GM12878 (cell line): ENCODE results near the gene CCDC178. TPM values are rescaled to one million over a fixed set of nuclear protein-coding genes. Genes with fewer than 3 reads are reported as not detected.

ENCODE experiments used
- ASH2L ChIP-seq: fragments of 300-600, 200-600 bp; sonication (generic); IDR thresholded peaks from 2 replicates; pipeline ENCODE4 v1.6.1; 2017; ENCODE audit warnings: low read depth, mild to moderate bottlenecking, borderline replicate concordance
- HDAC2 ChIP-seq: fragments of 200-600 bp; sonication (generic); IDR thresholded peaks from 2 replicates; pipeline ENCODE4 v1.6.1; 2017
- POU2F2 ChIP-seq: IDR thresholded peaks from 3 replicates; pipeline ENCODE4 v1.6.1; 2011; ENCODE audit warnings: low read depth, mild to moderate bottlenecking, low read length, borderline replicate concordance
- ZNF207 ChIP-seq: fragments of 450-650 bp; IDR thresholded peaks from 2 replicates; pipeline ENCODE4 v1.6.1; 2014; ENCODE audit warnings: antibody characterized with exemption, mild to moderate bottlenecking, borderline replicate concordance
- ZNF274 ChIP-seq: IDR thresholded peaks from one replicate; pipeline ENCODE4 v1.8.0; 2011; ENCODE audit not compliant: insufficient read length, insufficient read depth
- polyA plus RNA-seq, 11 experiments: library from polyadenylated mRNA; depleted of rRNA in 4 of 11; unstranded in 6 of 11; stranded (reverse) in 5 of 11; fragments of >200 nt; fragmentation: Nextera tagmentation in 4 of 11; fragmentation: Illumina TruSeq in 1 of 11; extraction: Ambion mirVana in 4 of 11; extraction: Trizol in 1 of 11; gene quantifications; 1 replicate in 1 of 11; 2 replicates in 10 of 11; pipeline versions ENCODE4 v1.2.1 to v1.2.3, GENCODE V29; 2011 to 2016; ENCODE audit warnings: inconsistent platforms in 2 of 11, missing spikeins in 2 of 11, low read depth in 1 of 11
- total RNA-seq, 4 experiments: library from RNA; depleted of rRNA in 3 of 4; stranded (reverse); fragments of >200 nt in 3 of 4; fragmentation: Illumina TruSeq in 1 of 4; extraction: Trizol in 1 of 4; gene quantifications; 2 replicates each; pipeline versions ENCODE4 v1.2.1 to v1.2.3, GENCODE V29; 2013 to 2021
- TF ChIP-seq, protein P1 (sequence below): fragments of 450-650 bp; formaldehyde crosslinking; IDR thresholded peaks from 2 replicates; pipeline ENCODE4 v1.4.0; 2022; ENCODE audit warnings: mild to moderate bottlenecking, moderate library complexity
- TF ChIP-seq, protein P2 (sequence below): fragments of 450-650 bp; IDR thresholded peaks from 2 replicates; pipeline ENCODE4 v1.6.1; 2017; ENCODE audit warnings: borderline replicate concordance
- TF ChIP-seq, protein P3 (sequence below): fragments of 450-650 bp; IDR thresholded peaks from 2 replicates; pipeline ENCODE4 v1.6.1; 2017; ENCODE audit warnings: mild to moderate bottlenecking, moderate library complexity
- TF ChIP-seq, protein P4 (sequence below): fragments of 150-350 bp; IDR thresholded peaks from 2 replicates; pipeline ENCODE4 v1.6.1; 2014; ENCODE audit warnings: mild to moderate bottlenecking, low read depth, low read length

The CCDC178 gene
- total and polyA plus RNA-seq, 10 of the 15 experiments (the other 5 are each of a cell fraction or from before 2014, with no cell fraction given) = 0.04 TPM; not detected in 9

GRCh38 chr18:33472509-33472908, 32.0 kb upstream of the CCDC178 start (continued):
- TF ChIP-seq, protein P1, sequence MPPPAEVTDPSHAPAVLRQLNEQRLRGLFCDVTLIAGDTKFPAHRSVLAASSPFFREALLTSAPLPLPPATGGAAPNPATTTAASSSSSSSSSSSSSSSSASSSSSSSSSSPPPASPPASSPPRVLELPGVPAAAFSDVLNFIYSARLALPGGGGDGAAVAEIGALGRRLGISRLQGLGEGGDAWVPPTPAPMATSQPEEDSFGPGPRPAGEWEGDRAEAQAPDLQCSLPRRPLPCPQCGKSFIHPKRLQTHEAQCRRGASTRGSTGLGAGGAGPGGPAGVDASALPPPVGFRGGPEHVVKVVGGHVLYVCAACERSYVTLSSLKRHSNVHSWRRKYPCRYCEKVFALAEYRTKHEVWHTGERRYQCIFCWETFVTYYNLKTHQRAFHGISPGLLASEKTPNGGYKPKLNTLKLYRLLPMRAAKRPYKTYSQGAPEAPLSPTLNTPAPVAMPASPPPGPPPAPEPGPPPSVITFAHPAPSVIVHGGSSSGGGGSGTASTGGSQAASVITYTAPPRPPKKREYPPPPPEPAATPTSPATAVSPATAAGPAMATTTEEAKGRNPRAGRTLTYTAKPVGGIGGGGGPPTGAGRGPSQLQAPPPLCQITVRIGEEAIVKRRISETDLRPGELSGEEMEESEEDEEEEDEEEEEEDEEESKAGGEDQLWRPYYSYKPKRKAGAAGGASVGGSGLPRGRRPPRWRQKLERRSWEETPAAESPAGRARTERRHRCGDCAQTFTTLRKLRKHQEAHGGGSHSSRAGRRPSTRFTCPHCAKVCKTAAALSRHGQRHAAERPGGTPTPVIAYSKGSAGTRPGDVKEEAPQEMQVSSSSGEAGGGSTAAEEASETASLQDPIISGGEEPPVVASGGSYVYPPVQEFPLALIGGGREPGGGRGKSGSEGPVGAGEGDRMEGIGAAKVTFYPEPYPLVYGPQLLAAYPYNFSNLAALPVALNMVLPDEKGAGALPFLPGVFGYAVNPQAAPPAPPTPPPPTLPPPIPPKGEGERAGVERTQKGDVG = no peak
- TF ChIP-seq POU2F2 (no peak), HDAC2 (no peak), ZNF207 (no peak), ASH2L (no peak), ZNF274 (no peak)
- TF ChIP-seq, protein P2, sequence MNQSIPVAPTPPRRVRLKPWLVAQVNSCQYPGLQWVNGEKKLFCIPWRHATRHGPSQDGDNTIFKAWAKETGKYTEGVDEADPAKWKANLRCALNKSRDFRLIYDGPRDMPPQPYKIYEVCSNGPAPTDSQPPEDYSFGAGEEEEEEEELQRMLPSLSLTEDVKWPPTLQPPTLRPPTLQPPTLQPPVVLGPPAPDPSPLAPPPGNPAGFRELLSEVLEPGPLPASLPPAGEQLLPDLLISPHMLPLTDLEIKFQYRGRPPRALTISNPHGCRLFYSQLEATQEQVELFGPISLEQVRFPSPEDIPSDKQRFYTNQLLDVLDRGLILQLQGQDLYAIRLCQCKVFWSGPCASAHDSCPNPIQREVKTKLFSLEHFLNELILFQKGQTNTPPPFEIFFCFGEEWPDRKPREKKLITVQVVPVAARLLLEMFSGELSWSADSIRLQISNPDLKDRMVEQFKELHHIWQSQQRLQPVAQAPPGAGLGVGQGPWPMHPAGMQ = no peak
- TF ChIP-seq, protein P3, sequence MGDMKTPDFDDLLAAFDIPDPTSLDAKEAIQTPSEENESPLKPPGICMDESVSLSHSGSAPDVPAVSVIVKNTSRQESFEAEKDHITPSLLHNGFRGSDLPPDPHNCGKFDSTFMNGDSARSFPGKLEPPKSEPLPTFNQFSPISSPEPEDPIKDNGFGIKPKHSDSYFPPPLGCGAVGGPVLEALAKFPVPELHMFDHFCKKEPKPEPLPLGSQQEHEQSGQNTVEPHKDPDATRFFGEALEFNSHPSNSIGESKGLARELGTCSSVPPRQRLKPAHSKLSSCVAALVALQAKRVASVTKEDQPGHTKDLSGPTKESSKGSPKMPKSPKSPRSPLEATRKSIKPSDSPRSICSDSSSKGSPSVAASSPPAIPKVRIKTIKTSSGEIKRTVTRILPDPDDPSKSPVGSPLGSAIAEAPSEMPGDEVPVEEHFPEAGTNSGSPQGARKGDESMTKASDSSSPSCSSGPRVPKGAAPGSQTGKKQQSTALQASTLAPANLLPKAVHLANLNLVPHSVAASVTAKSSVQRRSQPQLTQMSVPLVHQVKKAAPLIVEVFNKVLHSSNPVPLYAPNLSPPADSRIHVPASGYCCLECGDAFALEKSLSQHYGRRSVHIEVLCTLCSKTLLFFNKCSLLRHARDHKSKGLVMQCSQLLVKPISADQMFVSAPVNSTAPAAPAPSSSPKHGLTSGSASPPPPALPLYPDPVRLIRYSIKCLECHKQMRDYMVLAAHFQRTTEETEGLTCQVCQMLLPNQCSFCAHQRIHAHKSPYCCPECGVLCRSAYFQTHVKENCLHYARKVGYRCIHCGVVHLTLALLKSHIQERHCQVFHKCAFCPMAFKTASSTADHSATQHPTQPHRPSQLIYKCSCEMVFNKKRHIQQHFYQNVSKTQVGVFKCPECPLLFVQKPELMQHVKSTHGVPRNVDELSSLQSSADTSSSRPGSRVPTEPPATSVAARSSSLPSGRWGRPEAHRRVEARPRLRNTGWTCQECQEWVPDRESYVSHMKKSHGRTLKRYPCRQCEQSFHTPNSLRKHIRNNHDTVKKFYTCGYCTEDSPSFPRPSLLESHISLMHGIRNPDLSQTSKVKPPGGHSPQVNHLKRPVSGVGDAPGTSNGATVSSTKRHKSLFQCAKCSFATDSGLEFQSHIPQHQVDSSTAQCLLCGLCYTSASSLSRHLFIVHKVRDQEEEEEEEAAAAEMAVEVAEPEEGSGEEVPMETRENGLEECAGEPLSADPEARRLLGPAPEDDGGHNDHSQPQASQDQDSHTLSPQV = no peak
- TF ChIP-seq, protein P4, sequence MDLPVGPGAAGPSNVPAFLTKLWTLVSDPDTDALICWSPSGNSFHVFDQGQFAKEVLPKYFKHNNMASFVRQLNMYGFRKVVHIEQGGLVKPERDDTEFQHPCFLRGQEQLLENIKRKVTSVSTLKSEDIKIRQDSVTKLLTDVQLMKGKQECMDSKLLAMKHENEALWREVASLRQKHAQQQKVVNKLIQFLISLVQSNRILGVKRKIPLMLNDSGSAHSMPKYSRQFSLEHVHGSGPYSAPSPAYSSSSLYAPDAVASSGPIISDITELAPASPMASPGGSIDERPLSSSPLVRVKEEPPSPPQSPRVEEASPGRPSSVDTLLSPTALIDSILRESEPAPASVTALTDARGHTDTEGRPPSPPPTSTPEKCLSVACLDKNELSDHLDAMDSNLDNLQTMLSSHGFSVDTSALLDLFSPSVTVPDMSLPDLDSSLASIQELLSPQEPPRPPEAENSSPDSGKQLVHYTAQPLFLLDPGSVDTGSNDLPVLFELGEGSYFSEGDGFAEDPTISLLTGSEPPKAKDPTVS = no peak
